ENCODE results near the gene PROK1.

GRCh38 chr1:110466646-110467280 is 15.8 kb downstream of the PROK1 start:
- TF ChIP-seq POLR2A (IDR thresholded peaks at IDR 0.05) (no peak), CTCF (IDR thresholded peaks at IDR 0.05) (no peak), POLR2AphosphoS5 (IDR thresholded peaks at IDR 0.05) (no peak)

All from prostate gland (tissue), 2 donors.